Measurements from ENCODE around the gene LRRC74B. TPM values are rescaled to one million over a fixed set of nuclear protein-coding genes. Genes with fewer than 3 reads are reported as not detected.
"Not testable (repeated sequence)": the region's sequence is repeated elsewhere in the genome, so short reads cannot be mapped to it uniquely, and the experiment has no call there.

The LRRC74B gene
- total RNA-seq, 1 experiment from 2014 or later, result not detected

GRCh38 chr22:21051145-21051830 lies 5.5 kb downstream of the LRRC74B start:
- H3K9me3 ChIP-seq (replicated peaks), result no peaks in the 10 kb centered on the region

DNA sequence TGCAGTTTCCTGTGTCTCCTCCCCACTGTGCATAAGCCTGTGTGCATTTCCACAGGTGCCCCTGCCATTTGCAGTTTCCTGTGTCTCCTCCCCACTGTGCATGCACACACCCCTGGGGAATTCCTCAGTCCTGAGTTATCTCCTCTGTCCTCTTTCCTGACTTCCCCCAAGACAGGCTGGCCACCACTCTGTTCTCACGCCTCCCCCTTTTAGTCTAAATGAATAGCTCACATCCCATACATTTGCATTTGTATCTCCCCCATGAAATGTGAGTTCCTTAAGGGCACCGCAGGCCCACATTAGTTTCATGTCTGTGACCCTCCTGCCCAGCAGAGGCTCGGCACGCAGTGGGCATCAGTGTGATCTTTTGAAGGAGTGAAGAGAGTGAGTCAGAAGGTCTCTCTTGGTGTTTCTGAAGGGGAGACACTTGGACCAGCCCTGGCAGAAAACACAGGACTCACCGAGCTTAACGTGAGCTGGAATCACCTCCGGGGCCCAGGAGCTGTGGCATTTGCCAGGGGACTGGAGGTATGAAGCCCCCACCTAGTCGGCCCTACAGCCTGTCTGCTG lies 6.2 kb downstream of the LRRC74B start:
- Histone ChIP-seq H3K36me3 (no peaks in the 10 kb centered on the region), H3K9me3 (replicated peaks) (no peaks in the 10 kb centered on the region), H3K4me3 (no peak overlapping the region), H3K27ac (no peak overlapping the region), H3K4me1 (replicated peaks) (no peaks in the 10 kb centered on the region), H3K27me3 (replicated peaks) (no peaks in the 10 kb centered on the region)
- DNase-seq (ENCODE audit: low read depth in 1 of 2, low spot score in 2 of 2), result no peak

More at GRCh38 chr22:21051145-21051830, 5.5 kb downstream of the LRRC74B start:
- H3K27me3 ChIP-seq (replicated peaks), result no peaks in the 10 kb centered on the region
- no peak overlapping the region for H3K4me3 ChIP-seq
- no peak for DNase-seq (ENCODE audit: low read depth in 1 of 2, low spot score in 2 of 2)
- no peaks in the 10 kb centered on the region for H3K36me3 ChIP-seq
- no peak overlapping the region for H3K27ac ChIP-seq
- no peaks in the 10 kb centered on the region for H3K4me1 ChIP-seq (replicated peaks)

DNA sequence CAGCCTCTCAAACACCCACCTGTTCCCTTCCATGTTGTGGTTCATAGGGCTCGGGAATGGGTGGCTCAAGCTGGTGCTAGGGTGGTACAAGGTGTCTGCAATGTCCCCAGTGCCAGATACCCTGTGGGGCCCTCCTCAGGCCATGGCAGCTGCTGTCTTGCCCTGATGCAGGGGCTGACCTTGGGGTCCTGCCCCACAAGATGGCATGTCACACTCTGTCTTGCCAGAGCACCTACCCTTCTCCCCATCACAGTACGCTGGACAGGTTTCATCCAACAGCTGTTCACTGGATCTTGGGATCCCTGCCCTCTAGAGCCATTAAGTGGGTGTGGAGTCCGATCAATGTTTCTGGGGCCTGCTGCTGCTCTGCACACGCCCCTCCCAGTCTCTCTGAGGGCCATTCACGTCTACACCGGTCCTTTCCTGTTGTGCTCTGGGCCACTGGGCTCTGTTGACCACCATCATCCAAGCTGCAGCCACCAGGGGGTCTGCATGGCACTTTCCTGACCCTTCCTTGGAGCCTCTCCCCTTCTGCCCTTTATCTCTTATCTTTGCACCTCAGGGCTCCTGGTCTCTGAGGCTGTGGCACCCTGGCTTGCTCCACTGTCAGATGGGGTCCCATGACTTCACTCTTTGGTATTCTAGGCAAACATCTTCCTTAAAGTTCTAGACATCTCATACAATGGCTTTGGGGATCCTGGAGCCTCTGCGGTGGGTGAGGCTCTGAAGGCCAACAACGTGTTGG lies 7.1 kb downstream of the LRRC74B start:
- Histone ChIP-seq H3K27ac (no peak overlapping the region), H3K27me3 (replicated peaks) (no peaks in the 10 kb centered on the region), H3K9me3 (replicated peaks) (no peaks in the 10 kb centered on the region), H3K36me3 (no peaks in the 10 kb centered on the region), H3K4me1 (replicated peaks) (no peaks in the 10 kb centered on the region), H3K4me3 (no peak overlapping the region)
- DNase-seq (ENCODE audit: low read depth in 1 of 2, low spot score in 2 of 2), result no peak

- no peaks in the 10 kb centered on the region for H3K4me1 ChIP-seq (replicated peaks)
- no peak overlapping the region for H3K4me3 ChIP-seq
- H3K36me3 ChIP-seq, result no peaks in the 10 kb centered on the region
- no peaks in the 10 kb centered on the region for H3K9me3 ChIP-seq (replicated peaks)
- DNase-seq (ENCODE audit: low read depth in 1 of 2, low spot score in 2 of 2), result no peak
- H3K27me3 ChIP-seq (replicated peaks), result no peaks in the 10 kb centered on the region
- H3K27ac ChIP-seq, result no peak overlapping the region
Measured at GRCh38 chr22:21054046-21054713, 8.4 kb downstream of the LRRC74B start.

- no peak overlapping the region for H3K27ac ChIP-seq
- DNase-seq (ENCODE audit: low read depth in 1 of 2, low spot score in 2 of 2), result no peak
- no peaks in the 10 kb centered on the region for H3K4me1 ChIP-seq (replicated peaks)
- no peaks in the 10 kb centered on the region for H3K27me3 ChIP-seq (replicated peaks)
- no peaks in the 10 kb centered on the region for H3K9me3 ChIP-seq (replicated peaks)
- H3K4me3 ChIP-seq, result no peak overlapping the region
- no peaks in the 10 kb centered on the region for H3K36me3 ChIP-seq
Measured at GRCh38 chr22:21054714-21055563, 9.2 kb downstream of the LRRC74B start.

DNA sequence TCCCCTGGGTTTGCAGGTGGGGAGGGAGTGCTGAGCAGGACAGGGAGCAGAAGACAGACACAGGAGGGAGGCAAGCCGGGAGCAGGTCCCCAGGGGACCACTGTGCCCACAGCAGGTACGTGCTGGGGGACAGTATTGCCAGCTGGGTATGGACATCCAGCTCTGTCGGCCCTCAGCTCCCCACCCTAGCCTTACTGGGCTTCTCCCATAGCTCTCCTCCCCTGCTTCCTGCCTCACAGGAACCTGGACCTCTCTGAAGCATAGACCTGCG lies 9.8 kb downstream of the LRRC74B start:
- Histone ChIP-seq H3K36me3 (no peaks in the 10 kb centered on the region), H3K27me3 (replicated peaks) (no peaks in the 10 kb centered on the region), H3K9me3 (replicated peaks) (no peaks in the 10 kb centered on the region), H3K4me3 (no peak overlapping the region), H3K4me1 (replicated peaks) (no peaks in the 10 kb centered on the region), H3K27ac (no peak overlapping the region)
- DNase-seq (ENCODE audit: low read depth in 1 of 2, low spot score in 2 of 2), result no peak

DNA sequence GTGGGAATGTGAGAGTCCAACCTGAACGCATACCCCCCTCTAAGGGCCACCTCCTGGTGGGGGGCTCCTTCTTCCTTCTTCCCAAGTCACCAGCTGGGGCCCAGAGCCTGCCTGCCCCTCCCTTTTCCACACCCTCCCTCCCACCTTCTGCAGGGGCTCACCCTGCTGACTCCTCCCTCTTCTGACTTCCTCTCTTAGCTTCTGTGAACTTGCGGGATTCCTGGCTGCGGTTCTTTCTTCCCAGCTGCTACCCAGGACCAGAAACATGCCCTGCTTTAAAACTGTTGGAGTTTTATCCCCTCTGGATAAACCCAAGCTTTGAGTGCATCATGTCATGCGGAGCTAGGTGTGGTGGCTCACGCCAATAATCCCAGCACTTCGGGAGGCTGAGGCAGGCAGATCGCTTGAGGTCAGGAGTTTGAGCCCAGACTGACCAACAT lies 10.2 kb downstream of the LRRC74B start:
- H3K27me3 ChIP-seq (replicated peaks), result no peaks in the 10 kb centered on the region
- H3K27ac ChIP-seq, result no peak overlapping the region
- no peak overlapping the region for H3K4me3 ChIP-seq
- DNase-seq (ENCODE audit: low read depth in 1 of 2, low spot score in 2 of 2), result no peak
- no peaks in the 10 kb centered on the region for H3K4me1 ChIP-seq (replicated peaks)
- H3K9me3 ChIP-seq (replicated peaks), result no peaks in the 10 kb centered on the region
- no peaks in the 10 kb centered on the region for H3K36me3 ChIP-seq

DNA sequence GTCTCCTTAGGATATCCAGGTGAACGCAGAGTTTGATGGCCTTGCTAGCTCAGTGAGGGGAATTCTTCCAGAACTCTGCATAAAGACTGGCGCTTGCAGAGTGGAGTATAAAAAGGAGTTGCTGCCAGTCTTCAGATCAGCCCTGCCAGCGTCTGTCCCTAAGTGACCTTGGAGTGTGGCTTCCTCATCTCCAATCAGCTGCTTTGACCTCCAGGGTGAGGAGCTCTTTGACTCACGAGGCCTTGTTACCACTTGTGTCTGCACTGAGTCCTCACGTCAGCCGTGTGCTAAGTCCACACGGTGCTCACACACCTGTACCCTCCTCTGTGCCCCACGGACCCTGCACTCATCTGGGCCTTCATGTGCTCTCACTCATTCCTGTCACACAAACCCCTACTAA lies 14.6 kb downstream of the LRRC74B start:
- not testable (repeated sequence) for H3K36me3 ChIP-seq; DNase-seq (ENCODE audit: low read depth in 1 of 2, low spot score in 2 of 2); H3K27me3 ChIP-seq (replicated peaks)

GRCh38 chr22:21061660-21062321 lies 16.0 kb downstream of the LRRC74B start:
- not testable (repeated sequence) for H3K4me1 ChIP-seq (replicated peaks); H3K36me3 ChIP-seq; H3K27ac ChIP-seq; H3K9me3 ChIP-seq (replicated peaks); H3K27me3 ChIP-seq (replicated peaks); H3K4me3 ChIP-seq; DNase-seq (ENCODE audit: low read depth in 1 of 2, low spot score in 2 of 2)

More for the DNA sequence above, 14.6 kb downstream of the LRRC74B start:
- H3K9me3 ChIP-seq (replicated peaks); H3K27ac ChIP-seq; H3K4me3 ChIP-seq; H3K4me1 ChIP-seq (replicated peaks): not testable (repeated sequence)

- H3K27me3 ChIP-seq (replicated peaks); H3K4me3 ChIP-seq; DNase-seq (ENCODE audit: low read depth in 1 of 2, low spot score in 2 of 2); H3K27ac ChIP-seq; H3K9me3 ChIP-seq (replicated peaks); H3K4me1 ChIP-seq (replicated peaks); H3K36me3 ChIP-seq: not testable (repeated sequence)
Measured at GRCh38 chr22:21064425-21064824, 18.7 kb downstream of the LRRC74B start.

DNA sequence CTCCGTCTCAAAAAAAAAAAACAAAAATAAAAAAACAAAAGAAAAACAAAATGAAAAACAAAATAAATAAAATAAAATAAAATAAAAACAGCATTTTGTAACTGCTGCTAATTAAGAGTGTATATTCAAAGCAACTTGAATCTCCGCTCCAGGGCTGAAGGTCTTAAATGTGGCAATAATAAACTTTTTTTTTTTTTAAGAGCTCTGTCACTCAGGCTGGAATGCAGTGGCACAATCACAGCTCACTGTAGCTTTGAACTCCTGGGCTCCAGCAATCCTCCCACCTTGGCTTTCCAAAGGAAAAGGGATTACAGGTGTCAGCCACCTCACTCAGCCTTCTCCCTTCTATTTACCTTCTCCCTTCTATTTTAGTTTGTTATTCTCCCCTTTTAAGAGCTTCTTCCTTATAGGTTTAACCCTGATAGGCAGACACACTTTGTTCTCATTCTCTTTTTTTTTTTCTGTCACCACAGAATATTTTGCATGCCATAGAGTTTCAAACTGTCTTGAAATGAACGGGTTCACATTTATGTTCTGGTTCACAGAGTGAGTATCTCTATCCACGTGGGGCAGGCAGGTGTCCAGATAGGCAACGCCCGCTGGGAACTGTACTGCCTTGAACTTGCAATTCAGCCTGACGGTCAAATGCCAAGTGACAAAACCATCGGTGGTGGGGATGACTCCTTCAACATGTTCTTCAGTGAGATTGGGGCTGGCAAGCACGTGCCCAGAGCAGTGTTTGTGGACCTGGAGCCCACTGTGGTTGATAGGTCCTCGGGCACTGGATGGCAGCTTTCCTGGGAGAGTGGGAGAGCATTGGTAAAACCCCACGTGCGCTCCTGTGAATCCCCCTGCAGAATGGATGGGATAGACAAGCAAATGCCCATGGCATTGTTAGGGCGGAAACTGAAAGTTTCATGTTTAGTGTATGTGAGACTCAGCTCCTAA lies 19.4 kb downstream of the LRRC74B start:
- Histone ChIP-seq H3K27ac (no peak overlapping the region), H3K4me1 (replicated peaks) (no peaks in the 10 kb centered on the region)

More for the DNA sequence above, 19.4 kb downstream of the LRRC74B start:
- Histone ChIP-seq H3K9me3 (replicated peaks) (no peaks in the 10 kb centered on the region), H3K27me3 (replicated peaks) (no peaks in the 10 kb centered on the region), H3K36me3 (no peaks in the 10 kb centered on the region), H3K4me3 (no peak overlapping the region)
- no peak for DNase-seq (ENCODE audit: low read depth in 1 of 2, low spot score in 2 of 2)

Data from SJSA1 (cell line).